HEK293T (cell line): Measurements from ENCODE around the gene SNX19.
A peak's percentile ranks its signal among the peaks of the same experiment; 100 is the strongest.

ENCODE experiments used
- CTCF ChIA-PET: fragments of 350-600 bp; formaldehyde crosslinking; extraction: SDS; loops from one replicate; lab custom pipeline; 2021; ENCODE audit warnings: antibody characterized with exemption, inconsistent platforms; lab: Yijun Ruan, JAX
- POLR2A ChIA-PET: fragments of 350-600 bp; formaldehyde crosslinking; extraction: SDS; loops from one replicate; lab custom pipeline; 2020; ENCODE audit warnings: antibody characterized with exemption, inconsistent platforms; lab: Yijun Ruan, JAX
- DNase-seq: peaks from one replicate; pipeline ENCODE4 v3.0.0; 2012; ENCODE audit warnings: mixed read lengths; ENCODE audit errors: extremely low spot score
- ARNT ChIP-seq: fragments of 450-650 bp; IDR thresholded peaks from 2 replicates; pipeline ENCODE4 v1.6.1; 2017; ENCODE audit warnings: mild to moderate bottlenecking
- BHLHE40 ChIP-seq: fragments of 450-650 bp; IDR thresholded peaks from 2 replicates; pipeline ENCODE4 v1.6.1; 2016; ENCODE audit warnings: mild to moderate bottlenecking, moderate library complexity, borderline replicate concordance
- CTBP1 ChIP-seq: fragments of 450-650 bp; IDR thresholded peaks from 2 replicates; pipeline ENCODE4 v1.6.1; 2016; ENCODE audit warnings: borderline replicate concordance
- ELF4 ChIP-seq: fragments of 450-650 bp; IDR thresholded peaks from 2 replicates; pipeline ENCODE4 v1.6.1; 2017; ENCODE audit warnings: antibody characterized with exemption
- FOXA1 ChIP-seq: fragments of 450-650 bp; IDR thresholded peaks from 2 replicates; pipeline ENCODE4 v1.6.1; 2016; ENCODE audit warnings: mild to moderate bottlenecking
- FOXK2 ChIP-seq: fragments of 450-650 bp; IDR thresholded peaks from 2 replicates; pipeline ENCODE4 v1.6.1; 2016; ENCODE audit warnings: mild to moderate bottlenecking
- FOXM1 ChIP-seq: fragments of 450-650 bp; IDR thresholded peaks from 2 replicates; pipeline ENCODE4 v1.6.1; 2017; ENCODE audit warnings: mild to moderate bottlenecking, borderline replicate concordance
- HDGF ChIP-seq: fragments of 450-650 bp; IDR thresholded peaks from 2 replicates; pipeline ENCODE4 v1.6.1; 2017; ENCODE audit warnings: antibody characterized with exemption, borderline replicate concordance
- L3MBTL2 ChIP-seq: fragments of 450-650 bp; conservative IDR thresholded peaks from 2 replicates; pipeline ENCODE4 v1.6.1; 2016; ENCODE audit warnings: mild to moderate bottlenecking
- LEF1 ChIP-seq: fragments of 450-650 bp; IDR thresholded peaks from 2 replicates; pipeline ENCODE4 v1.6.1; 2017; ENCODE audit warnings: mild to moderate bottlenecking, borderline replicate concordance
- NFRKB ChIP-seq: fragments of 450-650 bp; IDR thresholded peaks from 2 replicates; pipeline ENCODE4 v1.6.1; 2016; ENCODE audit warnings: mild to moderate bottlenecking, moderate library complexity
- PKNOX1 ChIP-seq: fragments of 450-650 bp; IDR thresholded peaks from 2 replicates; pipeline ENCODE4 v1.6.1; 2016
- SP1 ChIP-seq: fragments of 450-650 bp; IDR thresholded peaks from 2 replicates; pipeline ENCODE4 v1.6.1; 2017
- SUZ12 ChIP-seq: fragments of 450-650 bp; IDR thresholded peaks from 2 replicates; pipeline ENCODE4 v1.6.1; 2016; ENCODE audit warnings: mild to moderate bottlenecking
- TARDBP ChIP-seq: fragments of 450-650 bp; IDR thresholded peaks from 2 replicates; pipeline ENCODE4 v1.6.1; 2016
- ZNF384 ChIP-seq: fragments of 450-650 bp; IDR thresholded peaks from 2 replicates; pipeline ENCODE4 v1.6.1; 2016

Gene SNX19

DNA sequence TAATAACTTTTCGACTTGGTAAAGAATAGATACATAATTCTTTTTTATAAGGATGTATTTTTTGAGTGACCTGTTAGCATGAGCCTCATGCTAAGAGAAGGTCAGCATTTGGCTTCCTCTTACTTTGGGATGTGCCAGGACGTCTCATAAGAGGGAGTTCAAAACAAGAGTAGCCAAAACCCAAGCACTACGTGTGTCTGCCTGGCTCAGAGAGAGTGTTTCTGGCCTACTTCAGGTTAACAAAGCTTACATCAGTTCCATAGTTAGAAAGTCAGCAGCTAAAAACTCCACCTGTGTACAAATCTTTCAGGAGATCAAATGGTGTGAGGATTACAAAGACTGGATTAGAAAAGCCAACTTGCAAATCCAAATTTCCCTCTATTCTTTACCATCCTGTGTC, 13.9 kb downstream of the SNX19 start:
- CTCF ChIA-PET, result no interaction called here
- TF ChIP-seq FOXA1, result no peak
- no peak for TF ChIP-seq CTBP1
- TF ChIP-seq SP1, result no peak
- TF ChIP-seq NFRKB, result no peak
- TF ChIP-seq HDGF, result no peak
- no peak for TF ChIP-seq FOXM1
- TF ChIP-seq LEF1, result no peak
- TF ChIP-seq L3MBTL2, result no peak
- TF ChIP-seq SUZ12, result no peak
- no peak for TF ChIP-seq BHLHE40
- TF ChIP-seq ZNF384, result no peak
- no peak for TF ChIP-seq ELF4
- TF ChIP-seq ARNT, result no peak
- no peak for TF ChIP-seq PKNOX1
- no peak for TF ChIP-seq TARDBP
- TF ChIP-seq FOXK2, result no peak
- no peak for DNase-seq
- POLR2A ChIA-PET, result no interaction called here

DNA sequence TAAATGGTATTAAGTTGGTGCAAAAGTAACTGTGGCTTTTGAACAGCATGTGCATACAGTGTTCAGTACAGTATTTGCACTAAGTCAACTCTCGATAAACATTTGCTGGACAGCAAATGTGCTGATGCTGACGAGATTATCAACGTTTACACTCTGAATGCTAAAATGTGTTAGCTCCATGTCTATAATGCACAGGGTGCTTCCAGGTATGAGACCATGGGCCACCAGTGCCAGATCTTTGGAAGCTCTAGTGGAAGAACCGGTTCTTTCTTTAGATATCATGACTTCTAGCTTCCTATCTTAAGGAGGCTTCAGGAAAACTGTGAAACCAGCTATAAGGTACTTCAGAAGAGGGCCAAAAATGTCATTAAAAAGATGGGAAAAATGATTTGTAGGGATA, 17.2 kb downstream of the SNX19 start:
- no peak for DNase-seq
- POLR2A ChIA-PET, result no interaction called here
- CTCF ChIA-PET, result interaction anchor here (1.2 kb wide), 1 partner anchor 468 kb away, joined by 4 read pairs; no protein-coding TSS in a partner anchor
- no peak for TF ChIP-seq CTBP1
- TF ChIP-seq TARDBP, result no peak
- TF ChIP-seq ARNT, result no peak
- no peak for TF ChIP-seq LEF1
- TF ChIP-seq FOXK2, result no peak
- TF ChIP-seq HDGF, result no peak
- TF ChIP-seq FOXA1, result no peak
- TF ChIP-seq PKNOX1, result no peak
- TF ChIP-seq SP1, result no peak
- TF ChIP-seq SUZ12, result no peak
- no peak for TF ChIP-seq BHLHE40
- no peak for TF ChIP-seq ELF4
- TF ChIP-seq NFRKB, result no peak
- no peak for TF ChIP-seq L3MBTL2
- no peak for TF ChIP-seq FOXM1
- no peak for TF ChIP-seq ZNF384

- DNase-seq, result no peak
- ChIA-PET CTCF (interaction anchor here (0.7 kb wide), 1 partner anchor 35 kb away, joined by 3 read pairs; no protein-coding TSS in a partner anchor), POLR2A (no interaction called here)
- TF ChIP-seq FOXK2 (no peak), LEF1 (no peak), TARDBP (no peak)
These were observed 18.8 kb downstream of the SNX19 start for GRCh38 chr11:130897262-130898182.

DNA sequence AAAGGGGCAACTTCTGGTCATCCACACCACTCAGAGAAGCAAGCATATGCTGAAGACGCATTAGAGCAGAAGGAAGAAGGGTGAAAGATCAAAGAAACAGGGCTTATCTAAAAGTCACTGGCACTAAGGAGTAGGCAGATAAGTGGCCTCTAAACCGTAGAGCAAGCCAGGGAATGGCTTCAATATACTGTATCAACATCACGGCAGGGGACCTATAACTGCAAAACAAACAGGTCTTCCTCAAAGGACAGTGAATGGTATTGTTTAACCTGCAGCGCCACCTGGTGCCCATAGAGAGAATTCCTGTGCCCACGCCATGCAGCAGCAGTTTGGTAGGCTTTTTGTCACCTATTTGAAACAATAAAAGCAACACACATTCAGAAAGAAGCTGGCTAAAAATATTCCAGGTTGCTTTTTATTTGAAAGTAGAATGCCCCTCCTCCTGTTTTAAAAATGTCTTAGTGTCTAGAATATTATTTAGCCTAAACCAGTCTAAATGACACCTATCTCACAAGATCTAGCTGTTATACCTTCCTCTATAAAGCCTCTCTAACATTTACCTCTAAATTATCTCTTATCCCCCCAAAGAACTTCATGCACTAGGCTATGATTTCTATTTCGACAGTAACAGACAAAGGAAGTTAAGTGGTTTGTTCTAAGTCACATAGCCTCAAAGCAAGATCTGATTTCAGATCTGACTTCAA, 21.8 kb downstream of the SNX19 start:
- TF ChIP-seq CTBP1 (peak; percentile 22; the same call in 1 of the 2 replicates), ARNT (no peak), ZNF384 (no peak), L3MBTL2 (no peak), FOXK2 (no peak), PKNOX1 (no peak), LEF1 (no peak), BHLHE40 (no peak)
- POLR2A ChIA-PET, result no interaction called here
- DNase-seq, result peak; percentile 69
- CTCF ChIA-PET, result interaction anchor here (0.6 to 1.9 kb wide), 9 partner anchors 11 to 682 kb away, joined by 3 to 16 read pairs (median 4); no protein-coding TSS in a partner anchor

DNA sequence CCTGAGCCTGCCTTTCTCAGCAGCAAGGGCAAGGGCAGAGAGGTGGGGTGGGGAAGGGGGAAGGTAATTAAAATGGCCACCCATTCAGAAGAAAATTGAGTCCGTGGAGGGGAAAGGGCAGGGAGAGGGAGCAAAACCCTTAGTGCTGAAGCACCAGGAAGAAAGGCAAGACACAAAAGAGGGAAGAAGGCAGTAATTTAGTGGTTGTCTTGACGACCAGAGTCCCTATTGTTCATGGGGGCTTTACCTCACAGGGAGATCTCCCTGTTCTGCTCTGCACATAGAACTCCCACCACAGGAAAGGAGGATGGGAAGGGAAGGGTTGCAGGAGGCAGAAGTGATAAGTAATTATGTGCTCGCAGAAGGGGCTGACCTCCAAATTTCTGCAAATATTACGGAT, 23.4 kb downstream of the SNX19 start:
- ChIA-PET POLR2A (no interaction called here), CTCF (no interaction called here)
- TF ChIP-seq TARDBP (no peak), BHLHE40 (no peak), FOXM1 (no peak), PKNOX1 (no peak), SUZ12 (no peak), FOXK2 (no peak), ZNF384 (no peak), ELF4 (no peak), LEF1 (no peak), SP1 (no peak), CTBP1 (no peak), HDGF (no peak), FOXA1 (no peak), NFRKB (no peak), L3MBTL2 (no peak), ARNT (no peak)
- no peak for DNase-seq
